SK-N-MC (cell line): Measurements from ENCODE around the gene KRTAP5-8.

Source experiments
- EZH2 ChIP-seq: fragments of 200-600 bp; sonication (generic); IDR thresholded peaks from one replicate; pipeline ENCODE4 v1.6.1; 2017; ENCODE audit warnings: antibody characterized with exemption
- FOXP2 ChIP-seq: optimal IDR thresholded peaks from 2 replicates; pipeline ENCODE3; 2011; ENCODE audit warnings: mild to moderate bottlenecking, moderate library complexity; ENCODE audit not compliant: insufficient read depth; ENCODE audit errors: extremely low read length, control extremely low read depth
- POLR2AphosphoS5 ChIP-seq: IDR thresholded peaks from 2 replicates; pipeline ENCODE4 v1.6.1; 2012; ENCODE audit warnings: mild to moderate bottlenecking, low read depth, low read length, borderline replicate concordance

DNA sequence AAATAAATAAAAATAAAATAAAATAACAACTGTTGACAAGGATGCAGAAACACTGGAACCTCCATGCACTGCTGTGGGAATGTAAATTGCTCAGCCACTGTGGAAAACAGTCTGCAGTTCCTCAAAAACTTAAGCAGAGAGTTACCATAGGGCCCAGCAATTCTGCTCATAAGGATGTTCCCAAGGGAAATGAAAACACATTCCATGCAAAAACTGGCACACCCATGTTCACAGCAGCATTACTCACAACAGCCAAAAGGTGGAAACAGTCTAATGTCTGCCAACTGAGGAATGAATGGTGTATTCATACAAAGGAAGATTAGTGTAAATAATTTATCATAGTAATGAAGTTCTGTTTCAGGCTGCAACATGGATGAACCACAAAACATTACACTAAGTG is 24.3 kb downstream of the KRTAP5-8 start:
- TF ChIP-seq EZH2 (no peak), POLR2AphosphoS5 (no peak), FOXP2 (no peak)
